Limb (tissue), 2 donors: Measurements from ENCODE around the gene ZNF79.

ENCODE experiments used
- DNase-seq, 2 donors: peaks; one replicate each; pipeline ENCODE4 v3.0.0-alpha.2; 2016; ENCODE audit errors: extremely low spot score in 2 of 2

The ZNF79 gene

GRCh38 chr9:127398275-127398647, 25.9 kb upstream of the ZNF79 start:
- DNase-seq: no peak

GRCh38 chr9:127398715-127399400, 25.3 kb upstream of the ZNF79 start:
- no peak for DNase-seq

- no peak for DNase-seq
Observed at GRCh38 chr9:127399736-127400269, 24.4 kb upstream of the ZNF79 start.

GRCh38 chr9:127402401-127403090, 21.6 kb upstream of the ZNF79 start:
- no peak for DNase-seq

GRCh38 chr9:127403507-127404192, 20.5 kb upstream of the ZNF79 start:
- no peak for DNase-seq

GRCh38 chr9:127404631-127405030, 19.6 kb upstream of the ZNF79 start:
- DNase-seq: no peak

- DNase-seq: no peak
Observed at GRCh38 chr9:127405344-127406125, 18.6 kb upstream of the ZNF79 start.

- DNase-seq: no peak
Observed at GRCh38 chr9:127406799-127407491, 17.2 kb upstream of the ZNF79 start.

GRCh38 chr9:127407492-127407843, 16.7 kb upstream of the ZNF79 start:
- DNase-seq: no peak

- DNase-seq: no peak
Observed at GRCh38 chr9:127411122-127411521, 13.1 kb upstream of the ZNF79 start.

GRCh38 chr9:127415141-127415540, 9.0 kb upstream of the ZNF79 start:
- no peak for DNase-seq

- DNase-seq: no peak
Observed at GRCh38 chr9:127415657-127416056, 8.5 kb upstream of the ZNF79 start.

- no peak for DNase-seq
Observed at GRCh38 chr9:127417131-127418036, 6.8 kb upstream of the ZNF79 start.

- no peak for DNase-seq
Observed at GRCh38 chr9:127418037-127418471, 6.1 kb upstream of the ZNF79 start.

- no peak for DNase-seq
Observed at GRCh38 chr9:127419348-127419747, 4.8 kb upstream of the ZNF79 start.

- DNase-seq: no peak
Observed at GRCh38 chr9:127421057-127421456, 3.1 kb upstream of the ZNF79 start.

GRCh38 chr9:127422133-127422782, 1.9 kb upstream of the ZNF79 start:
- no peak for DNase-seq

- no peak for DNase-seq
Observed at GRCh38 chr9:127422787-127423186, 1.4 kb upstream of the ZNF79 start.

- no peak for DNase-seq
Observed at GRCh38 chr9:127423476-127423933, 677 bp upstream of the ZNF79 start.

GRCh38 chr9:127424676-127424999, 456 bp downstream of the ZNF79 start:
- DNase-seq: no peak
